Stimulated activated naive B cell treated with anti-CD40 and anti-IgM and Interleukin-4, amounts not matched to agents 10 μg/mL and 1 μg/mL and 100 μg/mL, for 72 hours (primary cell): Measurements from ENCODE around the gene NUP188.
"Not testable (repeated sequence)": the region's sequence is repeated elsewhere in the genome, so short reads cannot be mapped to it uniquely, and the experiment has no call there.

Source experiments
- ATAC-seq, 2 donors: fragments of 150-1000 bp; cut with Tn5 transposase; replicated peaks; 2 replicates each; pipeline ENCODE4 v1.10.0; 2021; ENCODE audit warnings: moderate library complexity in 1 of 2
- DNase-seq: peaks from one replicate; pipeline ENCODE4 v3.0.0; 2021
- H3K27ac Mint-ChIP-seq: one replicate; pipeline ENCODE4 v1.8.0; 2022; ENCODE audit warnings: mild to moderate bottlenecking, mixed read lengths
- H3K27me3 Mint-ChIP-seq, 2 donors: one replicate each; pipeline ENCODE4 v1.8.0; 2022; ENCODE audit warnings: mixed read lengths in 2 of 2
- H3K36me3 Mint-ChIP-seq, 2 donors: one replicate each; pipeline ENCODE4 v1.8.0; 2022; ENCODE audit warnings: mixed read lengths in 2 of 2, mild to moderate bottlenecking in 1 of 2
- H3K4me1 Mint-ChIP-seq, 2 donors: one replicate each; pipeline ENCODE4 v1.8.0; 2022; ENCODE audit warnings: mixed read lengths in 2 of 2, mild to moderate bottlenecking in 1 of 2
- H3K4me3 Mint-ChIP-seq, 2 donors: one replicate each; pipeline ENCODE4 v1.8.0; 2022; ENCODE audit warnings: mild to moderate bottlenecking in 2 of 2, mixed read lengths in 2 of 2, moderate library complexity in 1 of 2
- H3K9me3 Mint-ChIP-seq, 2 donors: one replicate each; pipeline ENCODE4 v1.8.0; 2022; ENCODE audit warnings: mixed read lengths in 2 of 2, mild to moderate bottlenecking in 1 of 2

NUP188 gene

DNA sequence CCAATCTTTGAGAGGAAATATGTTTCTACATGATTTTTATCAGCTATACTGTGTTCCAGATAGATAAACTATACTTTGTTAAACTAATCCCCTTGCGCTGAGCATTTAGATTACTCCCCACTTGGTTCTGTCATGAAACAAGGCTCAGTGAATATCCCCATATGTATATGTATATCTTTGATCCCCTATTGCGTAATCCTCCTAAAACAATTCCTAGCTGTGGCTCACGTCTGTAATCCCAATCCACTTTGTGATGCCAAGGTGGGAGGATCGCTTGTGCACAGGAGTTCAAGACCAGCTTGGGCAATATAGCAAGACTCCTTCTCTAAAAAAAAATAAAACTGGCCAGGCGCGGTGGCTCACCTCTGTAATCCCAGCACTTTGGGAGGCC, 24.0 kb upstream of the NUP188 start:
- H3K9me3 Mint-ChIP-seq = no peaks in the 10 kb centered on the region
- H3K36me3 Mint-ChIP-seq = peaks cover 0 to 5% of the 10 kb centered on the region in 2 donors
- no peak overlapping the region for H3K27ac Mint-ChIP-seq
- H3K4me3 Mint-ChIP-seq = no peak overlapping the region
- DNase-seq (no peak), ATAC-seq (no peak)
- H3K4me1 Mint-ChIP-seq = peaks cover 6 to 11% of the 10 kb centered on the region in 2 donors
- H3K27me3 Mint-ChIP-seq = no peaks in the 10 kb centered on the region

DNA sequence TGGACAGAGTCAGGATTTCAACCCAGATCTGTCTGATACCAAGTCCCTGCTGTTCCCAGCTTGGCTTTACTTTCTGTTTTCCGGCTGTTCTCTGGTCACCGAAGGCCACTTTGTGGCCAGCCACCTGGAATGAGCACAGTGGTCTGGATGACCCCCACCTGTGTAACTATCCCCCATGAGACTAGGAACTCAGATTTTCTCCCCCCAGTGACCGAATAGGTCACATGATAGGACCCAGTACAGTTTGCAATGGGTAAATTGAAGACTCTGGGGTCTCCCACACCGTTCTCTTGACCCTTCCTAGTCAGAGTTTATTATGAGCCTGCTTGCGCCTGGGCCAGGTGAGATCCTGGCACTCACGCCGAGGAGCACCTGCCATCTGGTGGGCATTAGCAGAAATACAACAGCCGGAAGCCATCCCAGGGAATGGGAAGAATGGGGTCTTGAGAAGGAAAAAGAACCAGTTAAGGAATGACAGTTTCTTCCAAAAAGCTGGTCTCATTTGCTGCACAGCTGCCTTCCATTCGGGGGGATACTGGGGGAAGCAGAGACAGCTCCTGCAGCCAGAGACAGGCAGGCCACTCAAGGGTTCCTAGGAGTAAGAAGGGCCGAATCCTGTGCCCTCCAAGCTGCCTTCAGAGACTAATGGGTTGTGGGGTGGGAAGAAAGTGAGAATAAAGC, 19.6 kb upstream of the NUP188 start:
- DNase-seq (peak; percentile 8), ATAC-seq (peak; percentile 80 to 85)
- Mint-ChIP-seq H3K9me3 (no peaks in the 10 kb centered on the region), H3K27ac (peak overlapping the region; percentile 9), H3K4me1 (peaks cover 6% of the 10 kb centered on the region in 2 donors), H3K27me3 (no peaks in the 10 kb centered on the region), H3K4me3 (no peak overlapping the region), H3K36me3 (no peaks in the 10 kb centered on the region)

DNA sequence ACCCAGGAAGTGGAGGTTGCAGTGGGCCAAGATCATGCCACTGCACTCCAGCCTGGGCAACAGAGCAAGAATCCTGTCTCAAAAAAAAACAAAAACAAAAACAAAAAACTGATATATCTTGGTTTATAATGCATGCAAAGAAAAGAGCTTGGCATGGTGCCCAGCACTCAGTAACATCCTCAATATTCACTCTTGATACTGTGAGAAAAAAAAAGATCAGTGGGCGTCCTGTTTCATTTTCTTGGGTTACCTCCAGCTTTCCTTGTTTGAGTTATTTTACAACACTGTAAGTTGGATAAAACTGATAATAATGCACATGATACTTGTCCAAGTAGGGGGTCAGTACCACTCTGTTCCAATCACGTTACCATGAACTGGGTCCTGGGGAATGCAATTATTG, 18.9 kb upstream of the NUP188 start:
- ATAC-seq = no peak
- no peak for DNase-seq
- Mint-ChIP-seq H3K27ac (no peak overlapping the region), H3K9me3 (no peaks in the 10 kb centered on the region), H3K27me3 (no peaks in the 10 kb centered on the region), H3K4me3 (no peak overlapping the region), H3K4me1 (peaks cover 6% of the 10 kb centered on the region in 2 donors), H3K36me3 (no peaks in the 10 kb centered on the region)

DNA sequence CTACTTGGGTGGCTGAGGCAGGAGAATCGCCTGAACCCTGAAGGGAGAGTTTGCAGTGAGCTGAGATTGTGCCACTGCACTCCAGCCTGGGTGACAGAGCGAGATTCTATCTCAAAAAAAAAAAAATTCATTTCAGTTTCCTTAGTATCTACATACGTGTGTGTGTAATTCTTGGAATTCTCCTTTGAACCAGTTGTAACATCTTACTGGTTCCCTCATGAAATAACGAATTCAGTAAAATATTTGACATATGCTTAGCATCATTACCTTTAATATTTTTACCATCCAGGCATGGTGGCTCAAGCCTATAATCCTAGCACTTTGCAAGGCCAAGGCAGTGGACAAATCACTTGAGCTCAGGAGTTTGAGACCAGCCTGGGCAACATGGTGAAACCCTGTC, 17.9 kb upstream of the NUP188 start:
- no peak overlapping the region for H3K27ac Mint-ChIP-seq
- H3K9me3 Mint-ChIP-seq = no peaks in the 10 kb centered on the region

DNA sequence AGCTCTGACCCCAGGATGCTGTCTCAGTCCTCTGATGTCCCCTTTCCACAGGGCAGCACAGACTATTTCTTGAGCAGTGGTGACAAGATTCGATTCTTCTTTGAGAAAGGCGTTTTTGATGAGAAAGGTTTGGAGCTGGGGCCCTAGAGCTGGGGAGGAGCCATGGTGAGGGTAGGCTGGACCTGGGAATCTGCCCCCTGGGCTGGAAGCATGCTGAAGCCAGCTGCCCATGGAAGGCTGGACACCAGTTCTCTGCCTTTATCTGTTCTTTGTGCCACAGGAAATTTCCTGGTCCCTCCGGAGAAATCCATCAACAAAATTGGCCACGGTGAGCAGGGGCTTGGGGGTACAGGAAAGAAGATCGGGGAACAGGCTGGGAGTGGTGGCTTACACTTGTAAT, 13.8 kb upstream of the NUP188 start:
- no peaks in the 10 kb centered on the region for H3K27me3 Mint-ChIP-seq
- H3K36me3 Mint-ChIP-seq = no peaks in the 10 kb centered on the region
- no peak overlapping the region for H3K27ac Mint-ChIP-seq
- H3K4me3 Mint-ChIP-seq = no peak overlapping the region
- H3K9me3 Mint-ChIP-seq = no peaks in the 10 kb centered on the region
- ATAC-seq (no peak), DNase-seq (no peak)
- H3K4me1 Mint-ChIP-seq = no peaks in the 10 kb centered on the region

More for the DNA sequence above, 17.9 kb upstream of the NUP188 start:
- H3K4me3 Mint-ChIP-seq = no peak overlapping the region
- H3K27me3 Mint-ChIP-seq = no peaks in the 10 kb centered on the region
- H3K4me1 Mint-ChIP-seq = peaks cover 6% of the 10 kb centered on the region in 2 donors
- ATAC-seq = no peak
- H3K36me3 Mint-ChIP-seq = no peaks in the 10 kb centered on the region
- no peak for DNase-seq

DNA sequence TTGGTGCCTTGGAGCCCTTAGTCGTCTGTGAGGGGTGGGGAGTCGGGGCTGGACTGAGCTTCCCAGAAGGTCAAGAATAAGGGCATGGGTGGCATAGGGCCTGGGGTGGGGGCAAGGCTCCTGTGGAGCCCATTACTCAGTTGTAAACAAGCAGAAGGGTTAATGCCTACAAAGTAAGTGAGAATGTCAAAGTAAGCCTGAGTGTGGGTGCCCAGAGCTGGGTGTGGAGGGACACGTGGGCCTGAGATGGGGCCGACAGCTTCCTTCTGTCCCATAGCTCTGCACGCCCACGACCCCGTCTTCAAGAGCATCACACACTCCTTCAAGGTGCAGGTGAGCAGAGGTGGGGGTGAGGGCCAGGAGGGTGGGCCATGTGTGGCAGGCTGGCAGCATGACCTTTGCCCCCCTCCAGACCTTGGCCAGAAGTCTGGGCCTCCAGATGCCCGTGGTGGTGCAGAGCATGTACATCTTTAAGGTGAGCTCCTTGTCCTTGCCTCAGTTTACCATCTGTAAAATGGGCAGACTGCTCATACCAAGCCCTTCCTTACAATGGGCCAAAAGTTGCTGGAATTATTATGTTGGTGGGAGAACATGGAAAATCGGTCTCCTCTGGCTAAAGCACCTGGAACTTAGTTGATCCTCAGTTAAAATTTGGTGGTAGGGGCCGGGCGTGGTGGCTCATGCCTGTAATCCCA, 11.2 kb upstream of the NUP188 start:
- Mint-ChIP-seq H3K36me3 (no peaks in the 10 kb centered on the region), H3K4me3 (no peak overlapping the region), H3K27ac (no peak overlapping the region), H3K9me3 (no peaks in the 10 kb centered on the region), H3K27me3 (no peaks in the 10 kb centered on the region), H3K4me1 (no peaks in the 10 kb centered on the region)
- no peak for ATAC-seq
- no peak for DNase-seq

DNA sequence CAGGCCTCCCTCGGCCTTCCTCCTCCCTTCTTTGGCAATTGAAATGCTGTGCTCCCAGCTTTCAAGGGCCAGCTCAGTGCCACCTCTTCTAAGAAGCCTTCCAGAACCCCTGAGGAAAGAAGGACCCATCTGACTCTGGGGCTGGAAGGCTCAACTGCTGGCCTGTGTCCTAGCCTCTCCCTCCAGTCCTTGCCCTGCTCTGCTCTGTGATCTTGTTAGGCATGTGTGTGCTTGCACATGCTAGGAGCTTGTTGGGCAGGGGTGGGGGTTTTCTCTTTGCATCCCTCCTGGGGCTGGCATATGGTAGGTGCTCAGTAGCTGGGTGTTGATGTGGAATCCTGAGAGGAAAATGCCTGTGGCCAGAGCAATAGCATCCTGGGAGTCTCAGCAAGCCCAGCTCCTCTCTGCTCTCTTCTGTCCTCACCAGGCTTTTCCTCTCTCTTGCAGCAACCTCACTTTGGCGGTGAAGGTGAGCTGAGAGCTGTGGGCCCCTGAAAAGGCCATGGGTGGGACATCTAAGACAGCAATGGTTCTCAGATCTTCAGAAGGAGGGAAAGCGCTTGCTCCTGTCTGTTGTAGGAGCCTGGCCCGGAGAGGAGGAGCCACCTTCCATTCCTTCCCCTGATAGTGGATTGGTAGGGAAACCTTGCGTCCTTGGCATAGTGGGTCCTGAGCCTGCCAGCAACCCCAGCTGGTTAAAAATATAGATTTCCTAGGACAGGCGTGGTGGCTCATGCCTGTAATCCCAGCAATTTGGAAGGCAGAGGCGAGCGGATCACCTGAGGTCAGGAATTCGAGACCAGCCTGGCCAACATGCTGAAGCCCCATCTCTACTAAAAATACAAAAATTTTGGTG, 10.0 kb upstream of the NUP188 start:
- Mint-ChIP-seq H3K36me3 (no peaks in the 10 kb centered on the region), H3K27ac (no peak overlapping the region), H3K4me3 (no peak overlapping the region)

DNA sequence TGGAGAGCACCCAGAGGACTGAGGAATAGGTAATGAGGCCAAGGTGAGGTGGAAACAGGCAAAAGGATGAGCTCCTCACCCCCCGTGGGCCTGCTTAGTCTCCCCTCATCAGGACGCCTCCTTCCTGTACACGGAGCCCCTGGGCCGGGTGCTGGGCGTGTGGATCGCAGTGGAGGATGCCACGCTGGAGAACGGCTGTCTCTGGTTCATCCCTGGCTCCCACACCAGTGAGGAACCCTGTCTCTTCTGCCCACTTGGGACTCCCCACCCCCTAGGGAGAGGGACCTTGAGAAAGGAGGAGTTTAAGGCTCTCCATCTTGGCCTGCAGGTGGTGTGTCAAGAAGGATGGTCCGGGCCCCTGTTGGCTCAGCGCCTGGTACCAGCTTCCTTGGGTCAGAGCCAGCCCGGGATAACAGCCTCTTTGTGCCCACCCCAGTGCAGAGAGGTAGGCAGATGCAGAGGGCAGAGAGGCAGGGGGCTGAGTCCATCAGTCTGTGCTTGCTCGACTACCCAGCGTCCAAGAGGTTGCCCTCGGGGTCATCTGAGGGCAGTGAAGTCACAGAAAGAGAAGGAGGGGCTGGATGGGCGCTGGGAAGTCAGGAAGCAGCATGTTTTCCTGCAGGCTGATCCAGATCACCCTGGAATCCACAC, 7.1 kb upstream of the NUP188 start:
- Mint-ChIP-seq H3K27me3 (no peaks in the 10 kb centered on the region), H3K4me1 (no peaks in the 10 kb centered on the region), H3K9me3 (no peaks in the 10 kb centered on the region), H3K36me3 (peaks cover 0 to 5% of the 10 kb centered on the region in 2 donors), H3K4me3 (no peak overlapping the region), H3K27ac (peak overlapping the region; percentile 47)
- DNase-seq (no peak), ATAC-seq (no peak)

More for the DNA sequence above, 10.0 kb upstream of the NUP188 start:
- Mint-ChIP-seq H3K4me1 (no peaks in the 10 kb centered on the region), H3K27me3 (no peaks in the 10 kb centered on the region), H3K9me3 (no peaks in the 10 kb centered on the region)
- DNase-seq (no peak), ATAC-seq (no peak)

DNA sequence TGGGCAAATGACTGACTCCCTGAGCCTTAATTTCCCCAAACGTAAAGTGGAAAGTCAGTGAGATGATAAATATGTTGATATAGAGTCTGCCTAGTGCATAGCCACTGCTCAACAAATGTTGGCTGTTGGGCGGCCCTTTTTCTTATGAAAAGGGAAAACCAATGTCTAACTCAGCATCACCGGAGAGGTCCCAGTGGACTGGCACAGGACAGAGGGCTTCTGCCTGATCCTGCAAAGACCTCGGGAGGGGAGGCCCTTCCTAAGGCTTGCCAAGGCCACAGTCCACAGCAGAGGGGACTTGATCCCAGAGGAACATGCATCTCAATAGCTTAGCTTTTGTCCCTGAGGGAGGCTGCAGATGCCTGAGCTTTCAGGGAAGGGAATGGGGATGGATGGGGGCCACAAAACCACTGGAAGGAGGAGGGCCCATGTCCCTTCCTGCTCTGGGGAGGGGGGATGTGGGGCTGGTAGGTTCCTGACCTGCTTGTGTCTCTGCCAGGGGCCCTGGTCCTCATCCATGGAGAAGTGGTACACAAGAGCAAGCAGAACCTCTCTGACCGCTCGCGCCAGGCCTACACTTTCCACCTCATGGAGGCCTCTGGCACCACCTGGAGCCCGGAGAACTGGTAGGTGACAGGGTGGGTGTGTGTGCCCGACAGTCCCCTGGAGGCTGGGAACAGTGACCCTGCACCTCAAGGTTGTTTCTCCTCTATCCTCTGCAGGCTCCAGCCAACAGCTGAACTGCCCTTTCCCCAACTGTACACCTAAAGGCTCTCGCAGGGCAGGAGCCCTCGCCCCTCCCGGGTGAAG, 6.3 kb upstream of the NUP188 start:
- Mint-ChIP-seq H3K9me3 (no peaks in the 10 kb centered on the region), H3K4me3 (no peak overlapping the region), H3K27me3 (no peaks in the 10 kb centered on the region), H3K36me3 (peaks cover 6 to 13% of the 10 kb centered on the region in 2 donors), H3K4me1 (peaks cover 7 to 8% of the 10 kb centered on the region in 2 donors), H3K27ac (peak overlapping the region; percentile 47)
- ATAC-seq (no peak), DNase-seq (no peak)

DNA sequence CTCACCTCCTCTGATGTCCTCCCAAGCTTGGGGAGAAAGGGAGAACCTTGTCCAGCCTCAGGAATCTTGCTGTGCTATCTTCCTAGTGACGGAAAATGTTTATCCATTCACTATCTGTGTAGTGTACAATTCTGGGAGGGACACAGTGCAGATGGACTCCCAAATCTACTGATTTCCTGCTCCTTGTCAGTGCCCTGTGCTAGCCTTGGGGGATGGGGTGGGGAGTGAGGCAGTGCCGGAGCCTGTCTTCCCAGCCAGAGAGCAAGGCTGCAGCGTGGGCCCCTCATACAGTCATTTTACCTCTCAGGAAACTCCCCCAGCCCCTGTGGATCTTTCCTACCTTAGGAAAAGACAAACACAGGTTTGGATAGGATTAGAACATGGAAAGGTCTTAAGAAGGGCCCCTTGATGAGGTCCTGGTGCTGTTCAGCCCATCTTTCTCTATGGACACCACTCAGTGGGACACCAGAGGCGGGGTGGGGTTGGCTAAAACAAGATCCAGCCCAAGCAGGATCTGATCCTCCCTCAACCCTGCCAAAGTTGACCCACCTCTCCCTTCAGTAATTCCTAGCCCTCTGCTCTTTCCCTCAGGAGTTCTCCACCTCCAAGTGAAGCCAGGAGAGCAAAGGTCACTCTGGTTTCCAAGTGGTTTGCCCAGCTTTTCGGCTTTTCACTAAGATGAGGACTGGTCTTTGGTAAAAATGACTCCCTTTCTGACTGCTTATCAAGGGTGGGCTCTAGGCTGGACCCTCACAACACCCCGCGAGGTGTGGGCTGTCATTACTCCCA, 3.5 kb upstream of the NUP188 start:
- peaks cover 22 to 31% of the 10 kb centered on the region in 2 donors for H3K4me1 Mint-ChIP-seq
- DNase-seq = no peak
- H3K27me3 Mint-ChIP-seq = no peaks in the 10 kb centered on the region
- H3K4me3 Mint-ChIP-seq = no peak overlapping the region
- no peak overlapping the region for H3K27ac Mint-ChIP-seq
- H3K9me3 Mint-ChIP-seq = no peaks in the 10 kb centered on the region
- peaks cover 16 to 30% of the 10 kb centered on the region in 2 donors for H3K36me3 Mint-ChIP-seq
- no peak for ATAC-seq

DNA sequence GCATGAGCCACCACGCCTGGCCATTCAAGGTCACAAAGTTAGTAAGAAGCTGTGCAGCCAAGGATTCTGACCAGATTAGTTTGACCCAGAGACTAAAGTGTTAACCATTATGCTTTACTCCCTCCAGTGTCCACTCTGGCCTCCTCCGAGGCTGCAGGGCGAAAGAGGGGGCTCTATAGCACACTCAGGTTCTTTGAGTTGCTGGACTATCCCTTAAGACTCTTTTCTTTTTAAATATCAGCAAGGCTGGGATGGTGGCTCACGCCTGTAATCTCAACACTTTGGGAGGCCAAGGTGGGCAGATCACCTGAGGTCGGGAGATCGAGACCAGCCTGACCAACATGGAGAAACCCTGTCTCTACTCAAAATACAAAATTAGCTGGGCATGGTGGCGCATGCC, 2.5 kb upstream of the NUP188 start:
- not testable (repeated sequence) for H3K4me3 Mint-ChIP-seq, H3K27ac Mint-ChIP-seq, H3K9me3 Mint-ChIP-seq, DNase-seq, ATAC-seq, H3K27me3 Mint-ChIP-seq
- Mint-ChIP-seq H3K36me3 (peaks cover 16 to 30% of the 10 kb centered on the region in 2 donors), H3K4me1 (peaks cover 22 to 38% of the 10 kb centered on the region in 2 donors)

DNA sequence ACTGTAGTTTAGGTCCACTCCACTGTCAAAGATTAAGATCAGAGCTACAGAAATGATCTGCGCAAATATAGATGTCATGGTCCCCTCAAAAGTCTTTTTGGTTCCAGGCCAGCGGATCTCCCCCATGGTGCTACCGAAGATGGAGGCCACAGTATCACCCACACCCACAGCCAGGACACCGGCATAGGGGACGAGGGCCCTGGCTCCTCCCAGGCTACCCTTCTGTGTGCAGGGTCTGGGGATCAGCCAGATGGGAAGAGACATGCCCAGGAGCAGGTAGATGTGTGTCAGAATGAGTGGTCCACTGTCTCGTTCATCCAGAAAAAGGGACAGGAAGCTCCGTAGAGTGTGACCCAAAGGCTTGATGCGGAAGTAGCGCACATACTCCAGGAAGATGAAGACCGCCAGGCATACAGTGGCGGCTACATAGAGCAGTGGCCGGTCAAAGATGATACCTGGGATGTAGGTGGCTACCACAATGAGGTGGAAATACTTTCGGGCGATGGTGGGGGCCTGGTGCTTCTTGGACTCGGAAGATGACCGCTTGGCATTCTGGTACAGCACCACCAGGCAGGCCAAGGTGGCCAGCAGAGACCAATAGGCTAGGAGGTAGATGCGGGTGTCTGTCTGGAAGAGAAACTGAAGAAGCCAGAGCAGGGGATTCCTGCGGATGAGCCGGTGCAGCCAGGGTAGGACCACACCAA, 1.5 kb upstream of the NUP188 start:
- Mint-ChIP-seq H3K4me1 (peaks cover 22 to 41% of the 10 kb centered on the region in 2 donors), H3K9me3 (no peaks in the 10 kb centered on the region), H3K4me3 (peak overlapping the region; percentile 99 to 100), H3K27me3 (no peaks in the 10 kb centered on the region), H3K36me3 (peaks cover 18 to 35% of the 10 kb centered on the region in 2 donors), H3K27ac (peak overlapping the region; percentile 98)
- DNase-seq = no peak
- ATAC-seq = no peak
